Measurements from ENCODE around the gene SCAF8.

- TF ChIP-seq POLR2A (IDR thresholded peaks at IDR 0.05; ENCODE audit: low read length) = no peak
- no peak for TF ChIP-seq GATA1 (IDR thresholded peaks at IDR 0.05; ENCODE audit: low read depth, low read length)
Observed at GRCh38 chr6:154767003-154767723, 33.9 kb downstream of the SCAF8 start.

All from erythroblast (primary cell).